ENCODE measurements around the gene USP6. TPM values are rescaled to one million over a fixed set of nuclear protein-coding genes. Genes with fewer than 3 reads are reported as not detected.
A peak's percentile ranks its signal among the peaks of the same experiment; 100 is the strongest.

Gene USP6
- total and polyA plus RNA-seq, 2 of the 13 experiments (the other 11 are each of a cell fraction or from before 2014, with no cell fraction given), result 0.04 TPM; not detected in 1

GRCh38 chr17:5111402-5112204 is 4.2 kb upstream of the USP6 start, which contains the start of gene ZNF232 (continued):
- TF ChIP-seq THAP8 (CRISPR knock-in tag; IDR thresholded peaks at IDR 0.05; ENCODE audit: borderline replicate concordance) (no peak), CENPX (CRISPR knock-in tag; IDR thresholded peaks at IDR 0.05) (no peak), CENPBD1 (CRISPR knock-in tag; IDR thresholded peaks at IDR 0.05; ENCODE audit: borderline replicate concordance, low read depth) (no peak), JUND (CRISPR knock-in tag; IDR thresholded peaks at IDR 0.05) (peak; percentile 48; the same call in 1 of the 2 replicates), SP5 (CRISPR knock-in tag; IDR thresholded peaks at IDR 0.05; ENCODE audit: borderline replicate concordance, low read depth) (no peak), ZFP36 (IDR thresholded peaks at IDR 0.05; ENCODE audit: borderline replicate concordance, low read depth, low read length, partially characterized antibody) (no peak), ZNF362 (CRISPR knock-in tag; IDR thresholded peaks at IDR 0.05; ENCODE audit: borderline replicate concordance) (no peak), KDM5A (IDR thresholded peaks at IDR 0.05; ENCODE audit: borderline replicate concordance, low read length) (peak; percentile 67), SMAD3 (CRISPR knock-in tag; IDR thresholded peaks at IDR 0.05) (peak; percentile 84; the same call in 1 of the 2 replicates), ZNF329 (CRISPR knock-in tag; IDR thresholded peaks at IDR 0.05; ENCODE audit: low read depth) (peak; percentile 34; the same call in 1 of the 2 replicates), DMAP1 (CRISPR knock-in tag; IDR thresholded peaks at IDR 0.05) (peak; percentile 92), ZNF274 (CRISPR knock-in tag; IDR thresholded peaks at IDR 0.05) (peak; percentile 82; the same call in 1 of the 2 replicates), MEIS2 (CRISPR knock-in tag; IDR thresholded peaks at IDR 0.05) (peak; percentile 50), FUBP1 (CRISPR knock-in tag; IDR thresholded peaks at IDR 0.05; ENCODE audit: borderline replicate concordance) (no peak), SIN3A (IDR thresholded peaks at IDR 0.05; ENCODE audit: borderline replicate concordance, low read depth, low read length) (no peak; the same call in 1 of the 2 replicates), ISX (CRISPR knock-in tag; conservative IDR thresholded peaks at IDR 0.05) (no peak; the same call in 1 of the 2 replicates), ZNF296 (CRISPR knock-in tag; conservative IDR thresholded peaks at IDR 0.05) (no peak), ZNF562 (CRISPR knock-in tag; IDR thresholded peaks at IDR 0.05; ENCODE audit: borderline replicate concordance) (no peak), PRDM10 (CRISPR knock-in tag; IDR thresholded peaks at IDR 0.05; ENCODE audit: low read depth) (peak; percentile 76; the same call in 1 of the 2 replicates), BRCA1 (CRISPR knock-in tag; IDR thresholded peaks at IDR 0.05) (peak; percentile 70), SRSF9 (IDR thresholded peaks at IDR 0.05; ENCODE audit: borderline replicate concordance, insufficient read depth, low read depth, low read length, poor library complexity, severe bottlenecking) (no peak)

All from HepG2 (cell line).